Epithelial cell of proximal tubule (primary cell): ENCODE data around the gene CEACAM3. TPM values are rescaled to one million over a fixed set of nuclear protein-coding genes. Genes with fewer than 3 reads are reported as not detected.
"Not testable (repeated sequence)": the region's sequence is repeated elsewhere in the genome, so short reads cannot be mapped to it uniquely, and the experiment has no call there.

Experiments used
- DNase-seq: peaks from one replicate; pipeline ENCODE4 v3.0.0-alpha.2; 2011; ENCODE audit warnings: low read depth
- H3K4me3 ChIP-seq: 2 replicates; pipeline ENCODE4 v1.5.1; 2011; ENCODE audit warnings: low read depth, mild to moderate bottlenecking, low read length
- CTCF ChIP-seq: conservative IDR thresholded peaks from 2 replicates; pipeline ENCODE4 v1.5.1; 2012; ENCODE audit warnings: low read depth, mild to moderate bottlenecking, low read length
- total RNA-seq: library from RNA; depleted of rRNA; stranded (reverse); fragments of >200 nt; gene quantifications from 2 replicates; pipeline ENCODE4 v1.2.3, GENCODE V29; 2015

Gene CEACAM3
- total RNA-seq, 1 donor from 2014 or later, result not detected

- no peak for DNase-seq
- TF ChIP-seq CTCF, result no peak
- no peak overlapping the region for H3K4me3 ChIP-seq
Observed at GRCh38 chr19:41758846-41759245, 37.5 kb upstream of the CEACAM3 start.

- no peak for TF ChIP-seq CTCF
- no peak for DNase-seq
- no peak overlapping the region for H3K4me3 ChIP-seq
Observed at GRCh38 chr19:41767115-41767514, 29.3 kb upstream of the CEACAM3 start.

- H3K4me3 ChIP-seq, DNase-seq: not testable (repeated sequence)
Observed at GRCh38 chr19:41768105-41768504, 28.3 kb upstream of the CEACAM3 start.

- H3K4me3 ChIP-seq, result no peak overlapping the region
- DNase-seq, result no peak
- no peak for TF ChIP-seq CTCF
Observed at GRCh38 chr19:41769608-41770007, 26.8 kb upstream of the CEACAM3 start.

- H3K4me3 ChIP-seq, result no peak overlapping the region
- DNase-seq, result no peak
- no peak for TF ChIP-seq CTCF
Observed at GRCh38 chr19:41771410-41771809, 25.0 kb upstream of the CEACAM3 start.

- no peak for DNase-seq
- TF ChIP-seq CTCF, result no peak
Observed at GRCh38 chr19:41774515-41774980, 21.8 kb upstream of the CEACAM3 start.

GRCh38 chr19:41776700-41777099 lies 19.7 kb upstream of the CEACAM3 start:
- H3K4me3 ChIP-seq, result no peak overlapping the region
- no peak for DNase-seq
- TF ChIP-seq CTCF, result no peak

More at GRCh38 chr19:41774515-41774980, 21.8 kb upstream of the CEACAM3 start:
- H3K4me3 ChIP-seq, result no peak overlapping the region
